ENCODE results near the gene ZNF638.

- TF ChIP-seq POLR2A (IDR thresholded peaks at IDR 0.05) (no peak), CTCF (IDR thresholded peaks at IDR 0.05) (no peak)
Measured at GRCh38 chr2:71428472-71429383, 97.1 kb downstream of the ZNF638 start.
